Measurements from ENCODE around the gene KLC1.

KLC1 gene

GRCh38 chr14:103724116-103724515 lies 95.1 kb downstream of the KLC1 start:
- no peak for DNase-seq

DNA sequence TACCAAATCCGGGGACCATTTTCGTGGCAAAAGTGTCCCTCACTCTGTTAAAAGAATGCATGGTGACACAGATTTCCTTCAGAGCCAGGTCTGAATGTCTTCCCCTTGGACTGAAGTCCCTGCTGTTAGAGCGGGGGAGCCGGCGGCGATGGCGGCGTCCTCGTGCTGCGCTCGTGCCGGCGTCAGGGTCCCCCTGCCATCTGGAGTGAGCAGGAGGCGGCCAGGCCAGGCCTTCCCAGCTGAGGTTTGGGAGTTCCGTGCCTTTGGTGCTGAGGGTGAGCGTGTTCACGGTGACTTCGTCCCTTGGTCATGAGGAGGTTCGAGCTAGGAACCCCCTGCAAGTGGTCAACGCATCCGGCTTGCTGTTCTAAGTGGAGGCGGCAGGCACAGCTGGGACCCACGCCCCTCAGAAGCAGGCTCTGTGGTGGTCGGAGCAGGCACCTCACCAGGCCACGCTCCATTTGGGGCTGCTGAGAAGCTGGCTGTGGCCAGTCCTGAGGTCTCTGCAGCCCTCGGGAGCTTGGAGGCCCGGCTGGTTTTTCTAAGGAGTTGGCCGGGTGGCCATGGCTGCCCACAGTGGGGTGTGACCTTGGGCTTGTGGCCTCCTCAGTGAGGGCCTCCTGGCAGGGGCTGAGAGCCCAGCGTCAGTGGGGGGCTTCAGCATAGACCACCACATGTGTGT lies 96.1 kb downstream of the KLC1 start:
- no peak for DNase-seq

GRCh38 chr14:103725739-103726395 lies 96.9 kb downstream of the KLC1 start:
- no peak for DNase-seq

GRCh38 chr14:103726474-103726873 lies 97.5 kb downstream of the KLC1 start:
- no peak for DNase-seq

DNA sequence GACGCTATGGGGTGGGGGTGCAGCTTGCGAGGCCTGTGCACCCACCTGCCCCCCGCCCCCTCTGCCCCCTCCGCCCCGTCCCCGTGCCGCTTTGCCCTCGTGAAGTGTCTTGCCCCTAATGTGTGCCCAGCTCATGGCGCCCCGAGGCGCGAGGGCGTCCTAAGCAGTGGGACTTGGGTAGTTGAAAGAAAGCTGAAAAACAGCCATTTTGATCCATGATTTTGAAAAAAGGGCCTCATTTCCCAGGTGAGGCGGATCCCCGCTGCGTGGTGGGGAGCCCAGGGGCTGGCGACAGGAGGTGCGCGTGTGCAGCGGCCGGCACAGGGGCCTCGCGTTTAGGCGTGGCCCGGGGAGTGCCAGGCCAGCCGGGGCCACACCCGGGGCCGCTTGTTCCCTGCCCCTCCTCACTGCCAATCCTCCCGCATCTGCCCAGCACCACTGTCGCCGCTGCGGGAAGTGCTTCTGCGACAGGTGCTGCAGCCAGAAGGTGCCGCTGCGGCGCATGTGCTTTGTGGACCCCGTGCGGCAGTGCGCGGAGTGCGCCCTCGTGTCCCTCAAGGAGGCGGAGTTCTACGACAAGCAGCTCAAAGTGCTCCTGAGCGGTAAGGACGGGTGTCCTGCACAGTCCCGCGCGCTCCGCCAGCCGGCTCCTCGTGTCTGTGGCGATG lies 98.4 kb downstream of the KLC1 start:
- DNase-seq, result no peak

DNA sequence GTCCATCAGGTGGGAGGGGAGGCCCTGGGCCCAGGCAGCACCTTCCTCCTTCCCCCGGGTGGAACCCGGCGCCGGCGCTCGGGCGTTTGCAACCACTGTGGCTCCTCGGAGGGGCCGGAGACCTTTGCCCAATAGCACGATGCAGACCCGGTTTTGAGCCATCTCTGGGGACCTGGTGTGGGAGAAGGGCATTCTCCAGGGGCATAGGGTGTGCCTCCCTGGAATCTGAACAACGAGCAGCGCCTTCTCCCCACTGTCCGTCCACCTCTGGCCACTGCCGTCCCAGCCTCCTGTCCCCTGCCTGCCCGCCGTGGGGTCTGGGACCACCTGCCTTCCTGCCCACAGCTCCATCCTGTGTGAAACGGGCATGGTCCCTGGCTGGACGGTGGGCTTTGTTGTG lies 99.1 kb downstream of the KLC1 start:
- DNase-seq, result no peak

DNA sequence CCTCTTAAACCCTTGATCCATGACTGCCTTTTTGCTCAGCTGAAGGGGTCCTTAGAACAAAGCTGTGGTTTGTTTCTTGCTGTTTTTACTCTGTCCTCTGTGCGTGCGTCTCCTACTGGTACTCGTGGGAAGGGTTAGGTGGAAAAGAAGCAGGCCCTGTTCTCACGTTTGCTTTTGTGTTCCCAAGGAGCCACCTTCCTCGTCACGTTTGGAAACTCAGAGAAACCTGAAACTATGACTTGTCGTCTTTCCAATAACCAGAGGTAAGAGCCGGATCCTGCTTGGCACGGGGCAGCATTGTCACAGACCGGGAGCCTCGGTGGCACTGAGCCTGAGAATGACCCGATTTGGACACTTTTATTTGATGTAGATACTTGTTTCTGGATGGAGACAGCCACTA lies 99.7 kb downstream of the KLC1 start:
- DNase-seq, result no peak

DNA sequence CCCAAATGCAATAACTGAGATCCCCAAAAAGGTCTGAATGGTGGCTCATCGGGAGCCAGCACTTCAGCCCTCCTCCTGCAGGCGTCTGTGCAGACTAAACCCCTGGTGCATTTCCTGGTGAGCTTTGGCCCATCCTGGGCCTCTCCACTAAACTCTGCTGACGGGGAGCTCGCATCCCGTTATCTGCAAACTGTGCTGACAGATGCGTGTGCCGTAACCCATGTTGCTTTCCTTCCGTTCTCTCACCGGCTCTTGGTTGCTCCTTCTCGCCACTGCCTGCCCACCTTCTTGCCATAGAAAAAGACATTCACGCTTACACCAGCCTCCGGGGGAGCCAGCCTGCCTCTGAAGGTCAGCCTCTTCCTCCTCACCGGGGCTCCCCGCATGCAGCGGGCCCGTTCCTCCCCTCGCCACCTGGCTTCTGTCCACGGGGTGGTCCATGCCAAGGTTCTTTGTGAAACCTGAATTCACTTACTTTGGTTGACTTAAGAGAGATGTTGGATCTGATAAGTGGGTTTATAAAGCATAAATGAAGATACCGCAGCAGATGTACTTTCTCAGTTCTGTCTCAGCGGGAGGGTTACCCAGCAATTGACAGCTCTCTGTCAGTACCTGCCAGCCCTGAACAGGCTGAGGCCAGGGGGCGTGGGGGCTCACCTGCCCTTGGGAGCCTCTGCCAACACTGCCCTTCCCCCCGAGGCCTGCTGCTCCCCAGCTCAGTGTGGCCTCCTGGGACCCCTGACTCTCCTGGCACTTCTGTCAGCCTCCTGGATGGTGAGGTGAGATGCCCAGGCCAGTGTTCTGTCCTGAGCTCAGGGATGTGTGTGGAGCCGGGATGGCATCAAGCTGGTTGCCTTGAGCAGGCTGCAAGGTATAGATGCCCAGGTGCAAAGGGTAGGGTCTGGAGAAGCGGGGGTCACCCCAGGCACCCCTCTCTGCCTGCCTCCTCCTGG lies 100.8 kb downstream of the KLC1 start:
- DNase-seq, result no peak

- DNase-seq, result no peak
Observed at GRCh38 chr14:103730490-103731035, 101.6 kb downstream of the KLC1 start.

GRCh38 chr14:103731481-103731880 lies 102.5 kb downstream of the KLC1 start:
- no peak for DNase-seq

DNA sequence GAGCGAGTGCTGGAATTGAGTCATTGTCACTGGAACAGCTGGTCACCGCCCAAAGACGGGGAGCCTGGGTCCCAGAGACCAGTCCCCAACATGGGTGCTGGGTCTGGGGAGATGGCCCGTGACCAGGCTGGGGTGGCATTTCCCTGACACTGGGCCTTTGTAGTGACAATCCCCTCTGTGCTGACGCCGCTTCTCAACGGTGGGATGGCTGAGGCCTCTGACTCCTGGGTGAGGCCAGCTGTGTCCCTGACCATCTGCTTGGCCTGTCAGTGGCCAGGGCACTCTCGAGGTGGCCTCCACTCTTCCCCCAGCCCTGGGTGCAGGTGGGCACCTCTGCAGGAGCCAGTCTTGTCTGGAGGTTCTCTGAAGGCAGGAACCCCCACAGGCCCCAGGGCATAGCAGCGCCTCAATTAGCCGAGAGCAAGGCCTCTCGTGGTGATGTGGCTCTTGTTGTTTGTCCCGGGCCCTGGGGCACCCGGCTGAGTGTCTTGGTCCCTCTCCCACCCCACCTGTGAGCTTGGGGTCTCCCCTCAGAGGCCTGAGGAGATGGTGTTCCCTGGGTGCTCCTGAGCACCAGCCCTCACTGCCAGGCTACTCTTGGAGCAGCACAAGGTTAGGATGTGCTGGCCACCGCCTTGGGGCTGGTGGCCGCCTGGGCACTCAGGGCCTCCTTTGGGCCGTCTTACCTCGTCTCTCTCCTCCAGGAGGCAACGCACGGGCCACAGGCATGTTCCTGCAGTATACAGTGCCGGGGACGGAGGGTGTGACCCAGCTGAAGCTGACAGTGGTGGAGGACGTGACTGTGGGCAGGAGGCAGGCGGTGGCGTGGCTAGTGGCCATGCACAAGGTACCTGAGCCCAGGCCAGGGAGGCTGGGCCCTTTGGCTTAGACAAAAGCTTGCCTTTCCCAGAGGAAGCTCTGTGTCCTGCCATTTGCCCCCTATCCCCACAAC lies 103.2 kb downstream of the KLC1 start:
- no peak for DNase-seq

GRCh38 chr14:103732868-103733620 lies 104.0 kb downstream of the KLC1 start:
- DNase-seq, result no peak

DNA sequence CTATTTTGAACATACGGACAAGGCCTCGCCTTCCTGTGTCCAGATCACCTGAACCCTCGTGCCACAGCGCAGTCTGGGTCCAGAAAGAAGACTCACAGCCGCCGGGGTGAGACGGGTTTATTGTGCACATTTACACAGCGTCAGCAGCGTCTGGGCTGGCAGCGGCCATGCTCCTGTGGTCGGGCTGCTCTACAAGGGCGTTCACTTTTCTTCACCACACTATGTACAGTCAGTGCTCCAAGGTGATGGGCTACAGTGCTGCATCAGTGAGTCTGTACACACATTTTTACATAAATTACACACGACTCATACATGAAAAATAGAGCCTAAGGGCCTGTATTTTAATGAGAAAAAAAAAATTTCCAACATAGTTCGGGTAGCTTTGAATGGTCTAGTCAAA lies 104.6 kb downstream of the KLC1 start:
- no peak for DNase-seq

GRCh38 chr14:103734081-103734888 lies 105.3 kb downstream of the KLC1 start:
- no peak for DNase-seq

GRCh38 chr14:103735022-103735421 lies 106.0 kb downstream of the KLC1 start:
- no peak for DNase-seq

DNA sequence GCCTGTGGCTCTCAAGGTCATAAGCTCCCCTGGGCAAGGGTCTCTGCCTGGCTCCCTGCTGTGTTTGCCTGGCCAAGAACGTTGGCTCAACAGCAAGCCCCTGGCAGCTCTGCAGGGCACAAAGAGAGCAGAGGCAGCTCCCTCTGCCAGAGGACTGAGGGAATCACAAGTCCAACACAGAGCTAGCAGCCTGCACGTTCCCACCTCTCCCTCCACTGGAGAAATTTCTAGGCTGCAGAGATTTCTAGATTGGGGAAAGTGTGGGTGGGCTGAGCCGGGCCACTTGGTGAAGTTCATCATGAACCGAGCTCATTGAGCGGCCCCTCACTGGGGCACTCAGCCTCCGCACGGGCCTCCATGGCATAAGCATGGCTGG lies 106.4 kb downstream of the KLC1 start:
- no peak for DNase-seq

- no peak for DNase-seq
Observed at GRCh38 chr14:103735815-103736545, 107.0 kb downstream of the KLC1 start.

- no peak for DNase-seq
Observed at GRCh38 chr14:103736546-103737431, 107.8 kb downstream of the KLC1 start.

All from stimulated activated CD4-positive, alpha-beta T cell treated with anti-CD3 and anti-CD28 coated beads, Interleukin-2, amount 100 ng/mL, for 48 hours (primary cell).